Brain microvascular endothelial cell (primary cell): ENCODE data around the gene ACOD1.

ENCODE experiments used
- DNase-seq: peaks from one replicate; pipeline ENCODE4 v3.0.0-alpha.2; 2020
- H3K27ac ChIP-seq: fragments of 250-450 bp; sonication (Bioruptor Pico); 2 replicates; pipeline ENCODE4 v1.5.1; 2020; ENCODE audit warnings: mild to moderate bottlenecking, moderate library complexity
- H3K27me3 ChIP-seq: fragments of 250-450 bp; sonication (Bioruptor Pico); replicated peaks from 2 replicates; pipeline ENCODE4 v1.5.1; 2020; ENCODE audit warnings: mild to moderate bottlenecking
- H3K36me3 ChIP-seq: fragments of 250-450 bp; sonication (Bioruptor Pico); replicated peaks from 2 replicates; pipeline ENCODE4 v1.5.1; 2020; ENCODE audit warnings: mild to moderate bottlenecking
- H3K4me3 ChIP-seq: 2 replicates; pipeline ENCODE4 v1.5.1; 2011; ENCODE audit warnings: low read depth, mild to moderate bottlenecking, control low read depth, low read length, moderate library complexity
- CTCF ChIP-seq: IDR thresholded peaks from 2 replicates; pipeline ENCODE4 v1.5.1; 2011; ENCODE audit warnings: low read depth, mild to moderate bottlenecking, moderate library complexity, low read length, control low read depth, inconsistent platforms; ENCODE audit errors: missing control alignments
- in situ Hi-C: cut with HindIII; loops from 2 replicates; pipeline ENCODE4 v1.10.0; 2017; ENCODE audit warnings: low sequenced_read_pairs, low pct_ligation_motif_present

The ACOD1 gene

DNA sequence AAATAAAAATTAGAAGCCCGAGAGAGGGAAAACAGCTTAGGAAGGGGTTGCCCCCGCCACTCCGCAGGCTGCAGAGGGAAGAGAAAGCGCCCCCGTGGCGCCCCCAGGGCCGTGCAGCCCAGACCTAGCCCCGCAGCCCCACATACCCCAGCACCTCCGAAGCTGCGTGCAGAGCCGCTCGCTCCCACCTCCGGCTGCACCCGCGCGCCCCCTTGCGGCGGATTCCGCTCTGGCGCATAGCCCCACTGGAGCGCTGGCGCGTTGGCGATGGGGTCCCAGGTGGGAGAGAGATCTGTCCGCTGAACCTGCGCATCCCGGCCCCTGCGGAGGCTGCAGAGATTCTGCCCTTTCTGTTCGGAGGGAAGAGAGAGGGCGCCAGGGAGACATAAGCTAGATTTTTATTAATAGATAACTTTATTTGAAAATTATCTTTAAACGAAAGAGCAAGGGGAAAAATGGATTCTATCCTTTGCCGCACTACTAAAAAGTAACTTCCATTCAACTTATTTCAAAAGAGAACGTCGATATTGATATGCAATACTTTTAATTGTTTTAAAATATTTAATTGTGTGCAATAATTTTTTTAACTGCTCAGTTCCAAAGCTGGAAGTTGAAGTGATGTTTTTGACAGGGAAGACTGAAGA, 31.9 kb downstream of the ACOD1 start:
- in situ Hi-C loops = no loop called here
- Histone ChIP-seq H3K4me3 (peak overlapping the region; percentile 47), H3K27ac (no peak overlapping the region), H3K36me3 (no peaks in the 10 kb centered on the region), H3K27me3 (no peaks in the 10 kb centered on the region)
- peak; percentile 94 for TF ChIP-seq CTCF
- peak; percentile 37 for DNase-seq

DNA sequence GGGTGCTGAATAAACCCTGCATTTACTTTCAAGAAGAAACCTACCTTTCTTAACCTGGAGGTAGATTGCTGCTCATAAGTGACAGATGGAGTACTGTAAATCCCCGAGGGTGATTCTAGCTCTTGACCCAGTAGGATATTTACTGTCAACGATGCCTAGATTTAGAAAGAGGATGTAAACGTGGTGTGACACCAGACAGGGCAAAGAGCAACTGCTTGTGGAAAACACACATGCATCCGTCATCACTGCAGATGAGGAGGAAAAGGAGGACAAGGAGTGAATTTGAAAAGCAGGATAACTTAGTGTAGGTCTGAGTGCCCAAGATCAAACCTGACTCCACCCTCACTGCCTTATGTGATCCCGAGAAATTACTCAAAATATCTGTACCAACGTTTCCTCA, 33.8 kb downstream of the ACOD1 start:
- H3K27ac ChIP-seq = no peak overlapping the region
- no peaks in the 10 kb centered on the region for H3K36me3 ChIP-seq
- no peaks in the 10 kb centered on the region for H3K27me3 ChIP-seq
- TF ChIP-seq CTCF = no peak
- in situ Hi-C loops = no loop called here
- DNase-seq = no peak
- no peak overlapping the region for H3K4me3 ChIP-seq

- H3K36me3 ChIP-seq = no peaks in the 10 kb centered on the region
- H3K4me3 ChIP-seq = no peak overlapping the region
- in situ Hi-C loops = no loop called here
- H3K27me3 ChIP-seq = no peaks in the 10 kb centered on the region
- no peak overlapping the region for H3K27ac ChIP-seq
- no peak for TF ChIP-seq CTCF
- DNase-seq = no peak
Measured at GRCh38 chr13:76983676-76984075, 35.4 kb downstream of the ACOD1 start.

- in situ Hi-C loops = no loop called here
- Histone ChIP-seq H3K27ac (peak overlapping the region; percentile 71), H3K4me3 (peak overlapping the region; percentile 94), H3K36me3 (no peaks in the 10 kb centered on the region), H3K27me3 (no peaks in the 10 kb centered on the region)
- no peak for TF ChIP-seq CTCF
- no peak for DNase-seq
Measured at GRCh38 chr13:76991432-76991795, 43.1 kb downstream of the ACOD1 start.

DNA sequence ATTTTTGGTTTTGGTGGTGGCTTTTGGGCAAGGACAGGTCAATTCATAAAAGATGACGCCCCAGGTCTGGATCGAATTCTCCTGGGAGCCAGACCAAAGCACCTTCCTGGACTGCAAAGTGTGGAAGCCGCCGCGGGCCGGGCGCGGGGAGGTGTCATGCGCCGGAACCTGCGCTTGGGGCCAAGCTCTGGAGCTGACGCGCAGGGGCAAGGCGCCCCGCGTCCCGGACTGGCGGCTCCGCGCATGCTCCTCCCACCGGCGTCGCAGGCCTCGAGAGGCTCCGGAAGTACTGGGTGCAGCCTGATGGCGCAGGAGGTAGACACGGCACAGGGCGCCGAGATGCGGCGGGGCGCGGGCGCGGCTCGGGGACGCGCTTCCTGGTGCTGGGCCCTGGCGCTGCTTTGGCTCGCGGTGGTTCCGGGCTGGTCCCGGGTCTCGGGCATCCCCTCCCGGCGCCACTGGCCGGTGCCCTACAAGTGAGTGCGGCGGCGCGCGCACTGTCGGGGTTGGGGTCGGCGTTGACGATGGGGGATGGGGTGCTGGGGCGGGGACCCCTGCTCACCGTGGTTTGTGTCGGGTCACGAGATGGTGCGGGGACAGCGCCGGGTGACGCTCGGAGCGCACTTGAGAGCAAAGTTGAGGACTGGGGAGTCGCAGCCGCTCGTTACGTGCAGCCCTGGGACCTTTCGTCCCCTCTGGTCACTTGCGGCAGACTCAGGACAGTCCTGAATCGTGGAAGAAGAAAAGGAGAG, 43.7 kb downstream of the ACOD1 start, which contains the start of gene CLN5:
TSS of gene CLN5 (plus strand) at position 286 of the 752 bp plus-strand sequence. CDS start at position 304, 18 bp downstream.
- Histone ChIP-seq H3K36me3 (no peaks in the 10 kb centered on the region), H3K27me3 (no peaks in the 10 kb centered on the region), H3K4me3 (peak within 1 kb of the TSS; percentile 94), H3K27ac (peak within 1 kb of the TSS; percentile 71)
- DNase-seq = peak; percentile 87
- in situ Hi-C loops = no loop called here
- TF ChIP-seq CTCF = no peak
